DND-41 (cell line): ENCODE data around the gene LRRC8D.

Source experiments
- EZH2 ChIP-seq: IDR thresholded peaks from 3 replicates; pipeline ENCODE4 v1.6.1; 2012; ENCODE audit warnings: borderline replicate concordance, low read depth, mild to moderate bottlenecking, moderate library complexity, low read length, inconsistent platforms; ENCODE audit not compliant: severe bottlenecking
- TF ChIP-seq, protein P1 (sequence below): IDR thresholded peaks from 2 replicates; pipeline ENCODE4 v1.5.1; 2012; ENCODE audit warnings: borderline replicate concordance, low read length, moderate library complexity, mild to moderate bottlenecking; ENCODE audit not compliant: poor library complexity, severe bottlenecking; ENCODE audit errors: extremely low read depth

DNA sequence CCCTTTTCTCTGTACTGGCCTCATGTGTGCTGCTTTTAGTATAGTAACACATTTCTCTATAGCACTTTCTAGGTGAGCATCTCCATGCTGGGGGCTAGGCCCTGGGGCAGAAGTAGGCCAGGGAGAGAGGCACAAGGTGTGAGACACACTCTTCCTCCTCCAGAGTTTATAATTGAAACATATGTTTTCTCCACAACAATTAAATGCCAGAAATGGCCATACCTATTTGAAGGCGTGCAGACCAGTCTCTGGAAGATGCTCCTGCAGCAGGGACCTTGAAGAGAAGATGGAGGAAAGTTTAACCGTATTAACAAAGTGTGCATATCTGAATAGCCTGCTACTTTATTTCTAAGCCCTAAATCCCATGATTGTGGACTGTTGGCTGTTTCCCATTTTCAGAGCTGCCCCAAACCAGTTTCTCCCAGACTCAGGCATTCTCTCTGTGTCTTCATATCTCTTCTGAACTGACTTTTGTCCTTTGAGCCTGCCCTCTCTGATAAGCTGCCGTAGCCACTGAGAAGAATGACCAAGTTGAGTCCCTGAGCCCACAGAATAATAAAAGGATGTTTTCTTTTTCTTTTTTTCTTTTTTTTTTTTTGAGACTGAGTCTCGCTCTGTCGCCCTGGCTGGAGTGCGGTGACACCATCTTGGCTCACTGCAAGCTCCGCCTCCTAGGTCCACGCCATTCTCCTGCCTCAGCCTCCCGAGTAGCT is 81.3 kb downstream of the LRRC8D start:
- TF ChIP-seq, protein P1, sequence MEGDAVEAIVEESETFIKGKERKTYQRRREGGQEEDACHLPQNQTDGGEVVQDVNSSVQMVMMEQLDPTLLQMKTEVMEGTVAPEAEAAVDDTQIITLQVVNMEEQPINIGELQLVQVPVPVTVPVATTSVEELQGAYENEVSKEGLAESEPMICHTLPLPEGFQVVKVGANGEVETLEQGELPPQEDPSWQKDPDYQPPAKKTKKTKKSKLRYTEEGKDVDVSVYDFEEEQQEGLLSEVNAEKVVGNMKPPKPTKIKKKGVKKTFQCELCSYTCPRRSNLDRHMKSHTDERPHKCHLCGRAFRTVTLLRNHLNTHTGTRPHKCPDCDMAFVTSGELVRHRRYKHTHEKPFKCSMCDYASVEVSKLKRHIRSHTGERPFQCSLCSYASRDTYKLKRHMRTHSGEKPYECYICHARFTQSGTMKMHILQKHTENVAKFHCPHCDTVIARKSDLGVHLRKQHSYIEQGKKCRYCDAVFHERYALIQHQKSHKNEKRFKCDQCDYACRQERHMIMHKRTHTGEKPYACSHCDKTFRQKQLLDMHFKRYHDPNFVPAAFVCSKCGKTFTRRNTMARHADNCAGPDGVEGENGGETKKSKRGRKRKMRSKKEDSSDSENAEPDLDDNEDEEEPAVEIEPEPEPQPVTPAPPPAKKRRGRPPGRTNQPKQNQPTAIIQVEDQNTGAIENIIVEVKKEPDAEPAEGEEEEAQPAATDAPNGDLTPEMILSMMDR: no peak
- no peak for TF ChIP-seq EZH2
